GM12891 (cell line): ENCODE data around the gene STAM.

Experiments
- PAX5 ChIP-seq: IDR thresholded peaks from 2 replicates; pipeline ENCODE4 v1.6.1; 2011; ENCODE audit warnings: low read length, moderate library complexity, mild to moderate bottlenecking; ENCODE audit not compliant: insufficient read depth, severe bottlenecking
- POLR2A ChIP-seq: IDR thresholded peaks from 2 replicates; pipeline ENCODE4 v1.6.1; 2011; ENCODE audit warnings: low read depth, low read length, control low read depth
- POLR2AphosphoS5 ChIP-seq: IDR thresholded peaks from 2 replicates; pipeline ENCODE4 v1.6.1; 2011; ENCODE audit warnings: low read depth, low read length, control low read depth
- TAF1 ChIP-seq: IDR thresholded peaks from 2 replicates; pipeline ENCODE4 v1.6.1; 2011; ENCODE audit warnings: low read depth, low read length, control low read depth

GRCh38 chr10:17744341-17744861 lies 100.5 kb downstream of the STAM start:
- TF ChIP-seq POLR2A (no peak), POLR2AphosphoS5 (no peak), PAX5 (no peak), TAF1 (no peak)
